ENCODE data around the gene PPBP.

PPBP gene

DNA sequence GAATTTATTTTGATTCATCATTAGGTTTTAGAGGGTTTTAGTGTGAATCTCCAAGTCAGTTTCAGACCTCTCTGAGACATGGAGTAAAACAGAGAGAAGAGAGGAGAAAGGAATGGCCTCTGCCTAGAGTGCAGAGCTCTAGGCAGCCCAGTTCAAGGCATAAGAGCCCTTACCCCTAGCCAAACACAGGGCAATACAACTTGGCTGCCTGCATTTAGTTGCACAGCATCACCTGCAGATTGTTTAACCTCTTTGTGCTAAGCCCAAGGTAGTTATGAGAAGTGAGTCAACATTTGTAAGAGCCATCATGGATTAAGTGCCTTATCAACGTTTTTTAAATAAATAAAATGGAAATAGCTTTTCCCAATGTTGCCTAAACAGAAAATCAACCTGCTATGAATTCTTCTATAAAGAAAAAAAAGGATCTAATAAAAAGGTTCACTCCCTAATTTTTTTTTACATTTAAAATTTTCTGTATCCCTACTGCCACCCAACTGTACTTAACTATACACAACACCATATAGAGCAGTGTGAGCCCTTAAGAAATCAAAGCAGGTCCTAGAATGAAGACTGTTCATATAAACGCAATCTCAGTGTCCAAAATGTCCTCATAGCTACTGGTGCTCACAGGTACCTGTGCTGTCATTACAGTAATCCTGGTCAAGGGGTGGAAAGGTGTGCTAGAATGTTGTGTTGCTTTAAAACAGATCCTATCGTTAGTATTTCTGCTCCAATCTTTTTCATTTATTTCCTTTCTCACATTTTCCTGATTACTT, 42.1 kb downstream of the PPBP start:
- no peaks in the 10 kb centered on the region for H3K9me3 Mint-ChIP-seq
- H3K27me3 Mint-ChIP-seq, result peaks cover 26% of the 10 kb centered on the region
- no peaks in the 10 kb centered on the region for H3K36me3 Mint-ChIP-seq
- no peak overlapping the region for H3K27ac Mint-ChIP-seq
- H3K4me3 Mint-ChIP-seq, result no peak overlapping the region
- no peaks in the 10 kb centered on the region for H3K4me1 Mint-ChIP-seq

GRCh38 chr4:73945140-73945539, 42.9 kb downstream of the PPBP start:
- Mint-ChIP-seq H3K4me3 (no peak overlapping the region), H3K36me3 (no peaks in the 10 kb centered on the region), H3K9me3 (no peaks in the 10 kb centered on the region), H3K4me1 (no peaks in the 10 kb centered on the region), H3K27me3 (peaks cover 26% of the 10 kb centered on the region), H3K27ac (no peak overlapping the region)

- H3K9me3 Mint-ChIP-seq, result no peaks in the 10 kb centered on the region
- no peak overlapping the region for H3K4me3 Mint-ChIP-seq
- peaks cover 26% of the 10 kb centered on the region for H3K27me3 Mint-ChIP-seq
- no peak overlapping the region for H3K27ac Mint-ChIP-seq
- H3K36me3 Mint-ChIP-seq, result no peaks in the 10 kb centered on the region
- H3K4me1 Mint-ChIP-seq, result no peaks in the 10 kb centered on the region
Observed at GRCh38 chr4:73944061-73944875, 43.7 kb downstream of the PPBP start.

DNA sequence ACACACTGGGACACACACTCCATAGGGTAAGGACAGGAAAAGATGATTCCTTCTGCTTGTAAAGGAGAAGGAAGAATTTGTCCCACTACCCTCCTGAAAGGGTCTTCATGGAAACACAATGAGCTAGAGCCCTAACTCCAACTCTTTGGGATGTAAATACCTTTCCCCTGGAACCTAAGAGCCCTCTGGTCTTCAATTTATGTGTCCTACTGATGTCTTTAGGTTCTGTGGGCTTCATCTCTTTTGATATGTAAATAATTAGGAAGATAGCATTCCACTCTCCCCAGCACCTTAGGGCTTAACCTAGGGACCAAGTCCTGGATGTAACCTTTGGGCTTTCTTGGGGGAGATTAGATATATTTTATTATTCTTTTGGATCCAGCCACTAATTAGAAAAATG, 44.4 kb downstream of the PPBP start:
- Mint-ChIP-seq H3K36me3 (no peaks in the 10 kb centered on the region), H3K4me1 (no peaks in the 10 kb centered on the region), H3K9me3 (no peaks in the 10 kb centered on the region), H3K27me3 (peaks cover 26% of the 10 kb centered on the region), H3K27ac (no peak overlapping the region), H3K4me3 (no peak overlapping the region)

- Mint-ChIP-seq H3K4me1 (no peaks in the 10 kb centered on the region), H3K27me3 (no peaks in the 10 kb centered on the region), H3K9me3 (no peaks in the 10 kb centered on the region), H3K4me3 (no peak overlapping the region), H3K27ac (no peak overlapping the region), H3K36me3 (no peaks in the 10 kb centered on the region)
Observed at GRCh38 chr4:73936969-73937368, 51.0 kb downstream of the PPBP start.
